HEK293T (cell line): ENCODE data around the gene PRKAG2.

Experiments
- ARNT ChIP-seq: fragments of 450-650 bp; IDR thresholded peaks from 2 replicates; pipeline ENCODE4 v1.6.1; 2017; ENCODE audit warnings: mild to moderate bottlenecking
- BHLHE40 ChIP-seq: fragments of 450-650 bp; IDR thresholded peaks from 2 replicates; pipeline ENCODE4 v1.6.1; 2016; ENCODE audit warnings: mild to moderate bottlenecking, moderate library complexity, borderline replicate concordance
- CTBP1 ChIP-seq: fragments of 450-650 bp; IDR thresholded peaks from 2 replicates; pipeline ENCODE4 v1.6.1; 2016; ENCODE audit warnings: borderline replicate concordance
- ELF4 ChIP-seq: fragments of 450-650 bp; IDR thresholded peaks from 2 replicates; pipeline ENCODE4 v1.6.1; 2017; ENCODE audit warnings: antibody characterized with exemption
- FOXK2 ChIP-seq: fragments of 450-650 bp; IDR thresholded peaks from 2 replicates; pipeline ENCODE4 v1.6.1; 2016; ENCODE audit warnings: mild to moderate bottlenecking
- FOXM1 ChIP-seq: fragments of 450-650 bp; IDR thresholded peaks from 2 replicates; pipeline ENCODE4 v1.6.1; 2017; ENCODE audit warnings: mild to moderate bottlenecking, borderline replicate concordance
- HDGF ChIP-seq: fragments of 450-650 bp; IDR thresholded peaks from 2 replicates; pipeline ENCODE4 v1.6.1; 2017; ENCODE audit warnings: antibody characterized with exemption, borderline replicate concordance
- L3MBTL2 ChIP-seq: fragments of 450-650 bp; conservative IDR thresholded peaks from 2 replicates; pipeline ENCODE4 v1.6.1; 2016; ENCODE audit warnings: mild to moderate bottlenecking
- SP1 ChIP-seq: fragments of 450-650 bp; IDR thresholded peaks from 2 replicates; pipeline ENCODE4 v1.6.1; 2017
- SUZ12 ChIP-seq: fragments of 450-650 bp; IDR thresholded peaks from 2 replicates; pipeline ENCODE4 v1.6.1; 2016; ENCODE audit warnings: mild to moderate bottlenecking
- TARDBP ChIP-seq: fragments of 450-650 bp; IDR thresholded peaks from 2 replicates; pipeline ENCODE4 v1.6.1; 2016
- TF ChIP-seq, protein P1 (sequence below): fragments of 450-650 bp; IDR thresholded peaks from 2 replicates; pipeline ENCODE4 v1.6.1; 2016

DNA sequence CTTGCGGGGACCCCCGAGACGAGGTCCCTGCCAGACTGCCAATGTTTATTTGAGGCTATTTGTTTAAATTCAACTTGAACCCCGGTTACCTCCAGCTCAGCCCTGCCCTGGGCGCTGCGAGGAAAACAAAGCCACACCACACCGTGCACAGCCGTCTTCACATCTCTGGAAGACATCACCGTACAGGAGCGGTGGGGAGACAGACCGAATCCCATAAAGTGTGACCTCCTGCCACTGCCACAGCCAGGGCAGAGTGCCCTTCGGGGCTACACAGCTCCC lies 40.0 kb downstream of the PRKAG2 start:
- TF ChIP-seq BHLHE40 (no peak), FOXM1 (no peak), SUZ12 (no peak), HDGF (no peak), ELF4 (no peak), SP1 (no peak), L3MBTL2 (no peak), TARDBP (no peak), FOXK2 (no peak), CTBP1 (no peak), ARNT (no peak)
- TF ChIP-seq, protein P1, sequence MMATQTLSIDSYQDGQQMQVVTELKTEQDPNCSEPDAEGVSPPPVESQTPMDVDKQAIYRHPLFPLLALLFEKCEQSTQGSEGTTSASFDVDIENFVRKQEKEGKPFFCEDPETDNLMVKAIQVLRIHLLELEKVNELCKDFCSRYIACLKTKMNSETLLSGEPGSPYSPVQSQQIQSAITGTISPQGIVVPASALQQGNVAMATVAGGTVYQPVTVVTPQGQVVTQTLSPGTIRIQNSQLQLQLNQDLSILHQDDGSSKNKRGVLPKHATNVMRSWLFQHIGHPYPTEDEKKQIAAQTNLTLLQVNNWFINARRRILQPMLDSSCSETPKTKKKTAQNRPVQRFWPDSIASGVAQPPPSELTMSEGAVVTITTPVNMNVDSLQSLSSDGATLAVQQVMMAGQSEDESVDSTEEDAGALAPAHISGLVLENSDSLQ = no peak
